IMR-90 (cell line): Measurements from ENCODE around the gene GLS2. TPM values are rescaled to one million over a fixed set of nuclear protein-coding genes. Genes with fewer than 3 reads are reported as not detected.

ENCODE experiments used
- ATAC-seq: fragments of 200-7000 bp; cut with Tn5 transposase; 2 replicates; pipeline ENCODE4 v1.9.1; 2020; ENCODE audit warnings: low read depth, mild to moderate bottlenecking, moderate library complexity
- BruUV-seq: library from RNA; stranded (reverse); fragments of 400-500 nt; replicated peaks from 2 replicates; lab custom pipeline; 2021; lab: Mats Ljungman, UMichigan
- CTCF ChIA-PET: fragments of 300-600 bp; formaldehyde crosslinking; extraction: SDS; loops from one replicate; lab custom pipeline; 2021; ENCODE audit warnings: antibody characterized with exemption; lab: Yijun Ruan, JAX
- POLR2A ChIA-PET: fragments of 300-600 bp; sonication (Branson Sonifier 250); formaldehyde crosslinking; loops from one replicate; lab custom pipeline; 2022; ENCODE audit warnings: antibody characterized with exemption; ENCODE audit not compliant: unreplicated experiment; lab: Charles Lee
- DNase-seq: peaks from one replicate; pipeline ENCODE4 v3.0.0; 2013
- H2AFZ ChIP-seq: replicated peaks from 2 replicates; pipeline ENCODE3; 2013; ENCODE audit warnings: low read length, mild to moderate bottlenecking; ENCODE audit not compliant: poor library complexity
- H2AK5ac ChIP-seq: 2 replicates; pipeline ENCODE4 v1.6.1; 2013; ENCODE audit warnings: low read depth, low read length, inconsistent platforms
- H2AK9ac ChIP-seq: replicated peaks from 2 replicates; pipeline ENCODE3; 2013; ENCODE audit warnings: mild to moderate bottlenecking, low read depth, low read length, moderate library complexity; ENCODE audit not compliant: poor library complexity
- H2BK120ac ChIP-seq: 2 replicates; pipeline ENCODE4 v1.6.1; 2013; ENCODE audit warnings: low read depth, low read length, inconsistent platforms
- H2BK15ac ChIP-seq: 3 replicates; pipeline ENCODE4 v1.6.1; 2013; ENCODE audit warnings: low read depth, low read length, inconsistent platforms
- H2BK20ac ChIP-seq: 2 replicates; pipeline ENCODE4 v1.6.1; 2013; ENCODE audit warnings: low read depth, mild to moderate bottlenecking, inconsistent platforms, low read length, moderate library complexity
- H2BK5ac ChIP-seq: 2 replicates; pipeline ENCODE4 v1.6.1; 2013; ENCODE audit warnings: mild to moderate bottlenecking, low read depth, low read length, inconsistent platforms; ENCODE audit not compliant: poor library complexity, severe bottlenecking
- H3K14ac ChIP-seq: replicated peaks from 2 replicates; pipeline ENCODE4 v1.6.1; 2013; ENCODE audit warnings: low read depth, low read length, inconsistent platforms
- H3K18ac ChIP-seq: 2 replicates; pipeline ENCODE4 v1.6.1; 2013; ENCODE audit warnings: low read depth, low read length, control low read depth
- H3K23ac ChIP-seq: 2 replicates; pipeline ENCODE4 v1.6.1; 2013; ENCODE audit warnings: low read depth, low read length, inconsistent platforms
- H3K27ac ChIP-seq: 2 replicates; pipeline ENCODE4 v1.5.1; 2013; ENCODE audit warnings: mild to moderate bottlenecking, control low read depth, low read length; ENCODE audit not compliant: insufficient read depth
- H3K27me3 ChIP-seq: 2 replicates; pipeline ENCODE4 v1.6.1; 2013; ENCODE audit warnings: low read length; ENCODE audit not compliant: control insufficient read depth, insufficient read depth
- H3K36me3 ChIP-seq: 2 replicates; pipeline ENCODE4 v1.6.1; 2013; ENCODE audit warnings: low read length, mixed read lengths; ENCODE audit not compliant: control insufficient read depth, insufficient read depth
- H3K4ac ChIP-seq: 2 replicates; pipeline ENCODE4 v1.6.1; 2013; ENCODE audit warnings: low read depth, low read length, inconsistent platforms
- H3K4me1 ChIP-seq: 2 replicates; pipeline ENCODE4 v1.6.1; 2013; ENCODE audit warnings: low read length, mixed read lengths; ENCODE audit not compliant: control insufficient read depth, insufficient read depth
- H3K4me2 ChIP-seq: 2 replicates; pipeline ENCODE4 v1.6.1; 2013; ENCODE audit warnings: low read depth, mild to moderate bottlenecking, control low read depth, low read length, moderate library complexity
- H3K4me3 ChIP-seq: 2 replicates; pipeline ENCODE4 v1.5.1; 2013; ENCODE audit warnings: low read depth, mild to moderate bottlenecking, control low read depth, low read length, moderate library complexity; ENCODE audit not compliant: insufficient read depth
- H3K56ac ChIP-seq: 2 replicates; pipeline ENCODE4 v1.6.1; 2013; ENCODE audit warnings: low read length, inconsistent platforms; ENCODE audit not compliant: insufficient read depth; ENCODE audit errors: extremely low read depth
- H3K79me1 ChIP-seq, 2 experiments: 2 replicates each; pipeline ENCODE4 v1.6.1; 2013; ENCODE audit warnings: low read length in 2 of 2, inconsistent platforms in 1 of 2, low read depth in 1 of 2
- H3K9ac ChIP-seq: 2 replicates; pipeline ENCODE4 v1.6.1; 2013; ENCODE audit warnings: low read depth, low read length, control low read depth
- H3K9me1 ChIP-seq: 2 replicates; pipeline ENCODE4 v1.6.1; 2013; ENCODE audit warnings: low read length, inconsistent platforms; ENCODE audit not compliant: insufficient read depth
- H3K9me3 ChIP-seq: 2 replicates; pipeline ENCODE4 v1.6.1; 2013; ENCODE audit warnings: low read length; ENCODE audit not compliant: control insufficient read depth, insufficient read depth
- H4K20me1 ChIP-seq: 2 replicates; pipeline ENCODE4 v1.6.1; 2013; ENCODE audit warnings: low read length, inconsistent platforms; ENCODE audit not compliant: insufficient read depth
- H4K5ac ChIP-seq: 2 replicates; pipeline ENCODE4 v1.6.1; 2013; ENCODE audit warnings: mild to moderate bottlenecking, low read depth, low read length, control low read depth
- H4K8ac ChIP-seq, 2 experiments: 2 replicates each; pipeline ENCODE4 v1.6.1; 2013; ENCODE audit warnings: low read depth in 2 of 2, low read length in 2 of 2, control low read depth in 1 of 2, inconsistent platforms in 1 of 2
- H4K91ac ChIP-seq: 2 replicates; pipeline ENCODE4 v1.6.1; 2013; ENCODE audit warnings: low read depth, low read length, inconsistent platforms; ENCODE audit not compliant: insufficient read depth
- CEBPB ChIP-seq: IDR thresholded peaks from 2 replicates; pipeline ENCODE4 v1.6.1; 2012; ENCODE audit warnings: low read depth, low read length, improper control_type of control experiment
- MAZ ChIP-seq: IDR thresholded peaks from 2 replicates; pipeline ENCODE4 v1.6.1; 2012; ENCODE audit warnings: low read depth, mild to moderate bottlenecking, low read length, improper control_type of control experiment, moderate library complexity, borderline replicate concordance
- NFE2L2 ChIP-seq: fragments of 150-350 bp; IDR thresholded peaks from 2 replicates; pipeline ENCODE4 v1.6.1; 2016; ENCODE audit warnings: low read depth, mild to moderate bottlenecking, low read length
- WGBS, 2 experiments: methylation state at CpG; one replicate each; pipeline versions ENCODE4 v1.1.5 to v1.1.7; 2013; ENCODE audit warnings: missing lambda C conversion rate in 2 of 2; ENCODE audit not compliant: insufficient read length in 1 of 2; ENCODE audit errors: extremely low coverage in 2 of 2; 5-methylcytosine and 5-hydroxymethylcytosine counted together
- dilution Hi-C: fragments of 300-500 bp; cut with HindIII; formaldehyde crosslinking; loops from one replicate; pipeline ENCODE4 v1.14.3; 2018; ENCODE audit warnings: low sequenced_read_pairs; ENCODE audit not compliant: unreplicated experiment
- in situ Hi-C: fragments of 300-500 bp; cut with MboI; formaldehyde crosslinking; loops from 3 replicates; pipeline ENCODE4 v1.14.3; 2019; ENCODE audit warnings: low sequenced_read_pairs, inconsistent platforms, mixed read lengths
- intact Hi-C: fragments of 100-400 bp; cut with micrococcal nuclease; formaldehyde crosslinking; loops from 2 replicates; pipeline ENCODE4 v1.10.0; 2022
- polyA plus RNA-seq, 3 experiments: library from polyadenylated mRNA; depleted of rRNA; stranded (reverse); fragments of >200 nt; gene quantifications; 2 replicates each; pipeline ENCODE4 v1.2.3, GENCODE V29; 2012; ENCODE audit warnings: low replicate concordance in 1 of 3
- total RNA-seq: library from RNA; depleted of rRNA; stranded (reverse); fragments of >200 nt; gene quantifications from 2 replicates; pipeline ENCODE4 v1.2.3, GENCODE V29; 2012

Gene GLS2
- total and polyA plus RNA-seq, 2 of the 4 experiments (the other 2 are of a cell fraction) = 0.21 to 0.36 TPM

DNA sequence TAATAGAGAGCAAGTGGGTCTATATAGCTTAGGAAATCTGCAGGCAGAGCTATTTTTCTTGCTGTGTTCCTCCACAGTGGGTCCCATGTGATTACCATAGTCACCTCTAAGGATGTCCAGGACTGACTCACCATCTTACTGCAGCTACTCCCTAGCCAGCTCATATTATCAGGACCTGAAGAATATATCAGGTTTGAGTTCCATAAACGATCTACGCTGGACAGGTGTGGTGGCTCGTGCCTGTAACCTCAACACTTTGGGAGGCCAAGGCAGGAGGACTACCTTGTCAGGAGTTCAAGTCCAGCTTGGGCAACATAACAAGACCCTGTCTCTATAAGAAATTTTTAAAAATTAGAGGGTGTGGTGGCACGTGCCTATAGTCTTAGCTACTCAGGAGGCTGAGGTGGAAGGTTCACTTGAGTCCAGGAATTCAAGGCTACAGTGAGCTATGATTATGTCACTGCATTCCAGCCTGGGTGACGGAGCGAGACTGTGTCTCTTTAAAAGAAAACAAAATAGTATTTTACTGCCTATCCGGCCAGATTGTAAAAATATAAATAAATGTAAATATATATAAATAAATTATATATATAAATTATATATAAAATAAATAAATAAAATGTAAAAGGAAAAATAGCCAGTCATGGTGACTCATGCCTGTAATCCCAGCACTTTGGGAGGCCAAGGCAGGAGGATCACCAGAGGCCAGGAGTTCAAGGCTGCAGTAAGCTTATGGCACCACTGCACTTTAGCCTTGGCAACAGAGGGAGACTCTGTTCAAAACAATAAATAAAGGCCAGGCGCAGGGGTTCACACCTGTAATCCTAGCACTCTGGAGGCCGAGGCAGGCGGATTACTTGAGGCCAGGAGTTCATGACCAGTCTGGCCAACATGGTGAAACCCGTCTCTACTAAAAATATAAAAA is 26.5 kb downstream of the GLS2 start:
- Histone ChIP-seq H3K18ac (no peak overlapping the region), H3K4me3 (no peak overlapping the region), H4K20me1 (no peaks in the 10 kb centered on the region), H2AK5ac (peak overlapping the region; percentile 27; the same call in 1 of the 2 replicates), H3K36me3 (no peaks in the 10 kb centered on the region), H4K8ac (no peak overlapping the region), H3K56ac (no peak overlapping the region), H3K9ac (no peak overlapping the region), H2AFZ (no peak overlapping the region), H2BK20ac (no peak overlapping the region), H3K9me1 (no peaks in the 10 kb centered on the region), H2AK9ac (no peak overlapping the region), H2BK15ac (no peak overlapping the region), H2BK120ac (no peak overlapping the region), H3K4ac (no peak overlapping the region), H2BK5ac (no peak overlapping the region), H3K79me1 (no peaks in the 10 kb centered on the region), H3K14ac (no peak overlapping the region), H3K4me2 (no peak overlapping the region), H3K27ac (no peak overlapping the region), H4K5ac (no peak overlapping the region), H3K23ac (no peak overlapping the region), H3K4me1 (0 out of 2 replicates have a peak, but pooled peaks cover 2% of the 10 kb centered on the region), H3K9me3 (no peaks in the 10 kb centered on the region), H4K91ac (no peak overlapping the region), H3K27me3 (no peaks in the 10 kb centered on the region)
- intact Hi-C loops = loop anchor here (5.0 kb wide), 2 partner anchors 84 to 144 kb away; partner anchors contain the start of gene CNPY2
- ChIA-PET CTCF (no interaction called here), POLR2A (interaction anchor here (0.9 kb wide), 1 partner anchor 103 kb away, joined by 3 read pairs; no protein-coding TSS in a partner anchor)
- BruUV-seq = no TSS peak
- dilution Hi-C loops = no loop called here
- in situ Hi-C loops = loop anchor here (10.0 kb wide), 1 partner anchor 107 kb away; no protein-coding TSS in a partner anchor
- ATAC-seq = no peak
- WGBS, 2 experiments = 100% methylated on average over 1 of the region's 11 CpGs; no CpG with 5 or more reads in 1 of the 2 experiments
- TF ChIP-seq MAZ = no peak
- TF ChIP-seq CEBPB = no peak
- TF ChIP-seq NFE2L2 = peak; percentile 42; the same call in 1 of the 2 replicates
- DNase-seq = peak; percentile 49
